ENCODE results near the gene ZNF786. TPM values are rescaled to one million over a fixed set of nuclear protein-coding genes. Genes with fewer than 3 reads are reported as not detected.

ZNF786 gene
- polyA plus RNA-seq, 1 experiment: 2.1 TPM

DNA sequence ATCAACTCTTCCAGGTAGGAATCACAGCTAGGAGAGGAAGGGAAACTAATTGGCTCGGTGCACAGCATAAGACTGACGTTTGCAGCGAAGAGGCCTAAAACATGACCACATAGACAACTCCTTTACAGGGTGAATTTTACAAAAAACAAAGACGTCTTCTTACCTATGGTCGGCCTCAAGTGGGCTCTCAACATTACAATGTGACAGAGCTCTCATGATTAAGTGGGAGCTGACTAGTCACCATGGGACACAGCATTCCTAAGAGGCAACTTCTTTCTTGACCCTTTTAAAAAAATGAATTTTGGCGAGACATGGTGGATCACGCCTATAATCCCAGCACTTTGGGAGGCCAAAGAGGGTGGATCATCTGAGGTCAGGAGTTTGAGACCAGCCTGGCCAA, 66.9 kb downstream of the ZNF786 start:
- TF ChIP-seq CTCF (IDR thresholded peaks at IDR 0.05; ENCODE audit: insufficient read depth, low read depth, low read length): no peak
- Histone ChIP-seq H3K36me3 (ENCODE audit: control insufficient read depth, insufficient read depth, low read length) (peaks cover 6% of the 10 kb centered on the region), H3K4me3 (ENCODE audit: low read depth, low read length) (no peak overlapping the region), H3K27me3 (ENCODE audit: control insufficient read depth, insufficient read depth, low read length) (no peaks in the 10 kb centered on the region)
- POLR2A ChIA-PET: no interaction called here
- DNase-seq (ENCODE audit: low read depth): no peak
- CTCF ChIA-PET: interaction anchor here (0.8 to 1.7 kb wide), 3 partner anchors 16 to 41 kb away, joined by 3 to 4 read pairs (median 4); no protein-coding TSS in a partner anchor

- POLR2A ChIA-PET: no interaction called here
- Histone ChIP-seq H3K27me3 (ENCODE audit: control insufficient read depth, insufficient read depth, low read length) (no peaks in the 10 kb centered on the region), H3K36me3 (ENCODE audit: control insufficient read depth, insufficient read depth, low read length) (peaks cover 8% of the 10 kb centered on the region), H3K4me3 (ENCODE audit: low read depth, low read length) (no peak overlapping the region)
- no peak for TF ChIP-seq CTCF (IDR thresholded peaks at IDR 0.05; ENCODE audit: insufficient read depth, low read depth, low read length)
- CTCF ChIA-PET: interaction anchor here (1.7 to 2.2 kb wide), 2 partner anchors 16 to 18 kb away, joined by 4 to 8 read pairs; no protein-coding TSS in a partner anchor
- no peak for DNase-seq (ENCODE audit: low read depth)
These were observed 67.7 kb downstream of the ZNF786 start for GRCh38 chr7:149022756-149023360.

DNA sequence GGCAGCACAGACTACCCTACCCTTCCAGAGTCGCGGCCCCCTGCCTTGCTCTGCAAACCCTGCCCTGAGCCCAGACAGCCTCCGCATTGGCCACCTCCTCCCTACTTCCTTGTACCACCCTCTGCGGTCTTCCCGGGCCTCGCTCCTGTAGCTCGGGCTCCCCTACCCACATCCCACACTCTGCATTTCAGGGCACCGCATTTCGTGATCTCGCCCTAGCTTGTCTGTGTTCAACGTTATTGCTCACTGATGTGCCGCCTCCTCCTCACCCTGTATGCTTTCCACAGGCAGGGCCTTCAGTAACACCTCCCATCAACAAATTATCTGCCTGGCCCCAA, 68.8 kb downstream of the ZNF786 start:
- H3K36me3 ChIP-seq (ENCODE audit: control insufficient read depth, insufficient read depth, low read length): peaks cover 8% of the 10 kb centered on the region
- no peaks in the 10 kb centered on the region for H3K27me3 ChIP-seq (ENCODE audit: control insufficient read depth, insufficient read depth, low read length)
- DNase-seq (ENCODE audit: low read depth): no peak
- no peak overlapping the region for H3K4me3 ChIP-seq (ENCODE audit: low read depth, low read length)
- POLR2A ChIA-PET: interaction anchor here (0.6 kb wide), 1 partner anchor 119 kb away, joined by 3 read pairs; no protein-coding TSS in a partner anchor
- TF ChIP-seq CTCF (IDR thresholded peaks at IDR 0.05; ENCODE audit: insufficient read depth, low read depth, low read length): no peak
- CTCF ChIA-PET: interaction anchor here (2.2 kb wide), 1 partner anchor 15 kb away, joined by 8 read pairs; no protein-coding TSS in a partner anchor

- H3K4me3 ChIP-seq (ENCODE audit: low read depth, low read length): no peak overlapping the region
- DNase-seq (ENCODE audit: low read depth): no peak
- TF ChIP-seq CTCF (IDR thresholded peaks at IDR 0.05; ENCODE audit: insufficient read depth, low read depth, low read length): no peak
- H3K27me3 ChIP-seq (ENCODE audit: control insufficient read depth, insufficient read depth, low read length): no peaks in the 10 kb centered on the region
- ChIA-PET POLR2A (no interaction called here), CTCF (interaction anchor here (1.1 to 2.2 kb wide), 2 partner anchors 14 to 16 kb away, joined by 4 to 8 read pairs; no protein-coding TSS in a partner anchor)
- peaks cover 10% of the 10 kb centered on the region for H3K36me3 ChIP-seq (ENCODE audit: control insufficient read depth, insufficient read depth, low read length)
These were observed 70.0 kb downstream of the ZNF786 start for GRCh38 chr7:149020483-149020882.

Small RNA genes within 50 kb of the gene (small RNA-seq; reads per million reads assigned to genes)
- gene COX6B1P1 (ENCODE audit: insufficient read length, low read depth, low replicate concordance) (not detected), gene RN7SL521P (ENCODE audit: insufficient read length, low read depth, low replicate concordance) (not detected), gene RNU6-650P (ENCODE audit: insufficient read length, low read depth, low replicate concordance) (not detected)

Other genes starting within 250 kb of the ZNF786 start
- 11.0 and 15.3 TPM in 2 replicates for gene EZH2, start 206.4 kb downstream of the ZNF786 start, polyA plus RNA-seq (2011; rRNA removed)
- gene PDIA4, start 62.2 kb downstream of the ZNF786 start, polyA plus RNA-seq (2011; rRNA removed): 173 and 204 TPM in 2 replicates
- gene ZNF425, start 35.6 kb upstream of the ZNF786 start, polyA plus RNA-seq (2011; rRNA removed): 1.8 and 2.0 TPM in 2 replicates
- gene ZNF398, start 56.7 kb upstream of the ZNF786 start, polyA plus RNA-seq (2011; rRNA removed): 5.9 and 8.0 TPM in 2 replicates
- 11.6 and 15.2 TPM in 2 replicates for gene ZNF282, start 104.8 kb upstream of the ZNF786 start, polyA plus RNA-seq (2011; rRNA removed)
- gene ZNF212, start 148.9 kb upstream of the ZNF786 start, polyA plus RNA-seq (2011; rRNA removed): 3.2 and 4.6 TPM in 2 replicates
- gene ZNF783, start 171.5 kb upstream of the ZNF786 start, polyA plus RNA-seq (2011; rRNA removed): 5.9 and 6.9 TPM in 2 replicates